ENCODE measurements around the gene ZNF708. TPM values are rescaled to one million over a fixed set of nuclear protein-coding genes. Genes with fewer than 3 reads are reported as not detected.
A peak's percentile ranks its signal among the peaks of the same experiment; 100 is the strongest.
"Not testable (repeated sequence)": the region's sequence is repeated elsewhere in the genome, so short reads cannot be mapped to it uniquely, and the experiment has no call there.

The ZNF708 gene
- total RNA-seq, 1 experiment from 2014 or later, result 7.0 TPM

DNA sequence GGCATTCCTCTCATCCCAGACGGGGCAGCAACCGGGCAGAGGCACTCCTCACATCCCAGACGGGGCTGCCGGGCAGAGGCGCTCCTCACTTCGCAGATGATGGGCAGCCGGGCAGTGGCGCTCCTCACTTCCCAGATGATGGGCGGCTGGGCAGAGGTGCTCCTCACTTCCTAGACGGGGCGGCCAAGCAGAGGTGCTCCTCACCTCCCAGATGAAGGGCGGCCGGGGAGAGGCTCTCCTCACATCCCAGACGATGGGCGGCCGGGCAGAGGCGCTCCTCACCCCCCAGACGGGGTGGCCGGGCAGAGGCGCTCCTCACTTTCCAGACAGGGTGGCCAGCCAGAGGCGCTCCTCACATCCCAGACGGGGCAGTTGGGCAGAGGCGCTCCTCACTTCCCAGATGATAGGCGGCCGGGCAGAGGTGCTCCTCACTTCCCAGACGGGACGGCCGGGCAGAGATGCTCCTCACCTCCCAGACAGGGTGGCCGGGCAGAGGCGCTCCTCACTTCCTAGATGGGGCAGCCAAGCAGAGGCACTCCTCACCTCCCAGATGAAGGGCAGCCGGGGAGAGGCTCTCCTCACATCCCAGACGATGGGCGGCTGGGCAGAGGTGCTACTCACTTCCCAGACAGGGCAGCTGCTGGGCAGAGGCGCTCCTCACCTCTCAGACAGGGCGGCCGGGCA is 68.9 kb downstream of the ZNF708 start:
- DNase-seq (ENCODE audit: low read depth), result no peak

DNA sequence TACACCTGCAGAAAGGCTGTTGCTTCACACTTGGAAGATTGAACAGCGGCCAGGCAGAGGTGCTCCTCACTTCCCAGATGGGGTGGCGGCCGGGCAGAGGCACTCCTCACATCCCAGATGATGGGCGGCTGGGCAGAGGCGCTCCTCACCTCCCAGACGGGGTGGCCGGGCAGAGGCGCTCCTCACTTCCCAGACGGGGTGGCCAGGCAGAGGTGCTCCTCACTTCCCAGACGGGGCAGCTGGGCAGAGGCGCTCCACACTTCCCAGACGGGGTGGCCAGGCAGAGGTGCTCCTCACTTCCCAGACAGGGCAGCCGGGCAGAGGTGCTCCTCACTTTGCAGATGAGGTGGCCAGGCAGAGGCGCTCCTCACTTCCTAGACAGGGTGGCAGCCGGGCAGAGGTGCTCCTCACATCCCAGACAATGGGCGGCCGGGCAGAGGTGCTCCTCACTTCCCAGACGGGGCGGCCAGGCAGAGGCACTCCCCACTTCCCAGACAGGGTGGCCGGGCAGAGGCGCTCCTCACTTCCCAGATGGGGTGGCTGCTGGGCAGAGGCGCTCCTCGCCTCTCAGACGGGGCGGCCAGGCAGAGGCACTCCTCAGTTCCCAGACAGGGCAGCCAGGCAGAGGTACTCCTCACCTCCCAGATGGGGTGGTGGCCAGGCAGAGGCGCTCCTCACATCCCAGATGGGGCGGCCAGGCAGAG is 69.6 kb downstream of the ZNF708 start:
- not testable (repeated sequence) for DNase-seq (ENCODE audit: low read depth)

DNA sequence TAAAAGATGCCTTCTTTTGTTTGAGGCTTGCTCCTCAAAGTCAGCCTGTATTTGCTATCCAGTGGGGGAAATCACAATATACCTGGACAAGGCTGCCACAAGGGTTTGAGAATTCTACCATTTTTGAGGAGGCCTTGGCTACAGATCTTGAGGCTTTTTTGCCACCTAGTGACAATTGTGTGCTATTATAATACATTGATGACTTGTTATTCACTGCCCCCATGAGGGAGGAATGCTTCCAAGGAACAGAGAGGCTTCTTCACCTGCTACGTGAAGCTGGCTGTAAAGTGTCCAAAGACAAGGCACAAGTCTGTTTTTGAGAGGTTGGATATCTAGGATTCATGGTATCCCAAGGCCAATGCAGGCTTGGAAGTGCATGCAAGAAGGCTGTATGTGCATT is 72.5 kb downstream of the ZNF708 start:
- DNase-seq (ENCODE audit: low read depth), result peak; percentile 38

Other genes starting within 250 kb of the ZNF708 start
- gene ZNF714, start 247.2 kb downstream of the ZNF708 start, total RNA-seq (2014; rRNA removed), result 18.1 and 18.9 TPM in 2 replicates
- 9.1 and 9.4 TPM in 2 replicates for gene ZNF431, start 187.4 kb downstream of the ZNF708 start, total RNA-seq (2014; rRNA removed)
- gene ZNF738, start 29.6 kb upstream of the ZNF708 start, total RNA-seq (2014; rRNA removed), result 11.7 and 18.1 TPM in 2 replicates
- gene ZNF493, start 67.7 kb upstream of the ZNF708 start, total RNA-seq (2014; rRNA removed), result 6.3 and 15.5 TPM in 2 replicates
- gene ZNF429, start 176.2 kb upstream of the ZNF708 start, total RNA-seq (2014; rRNA removed), result 8.0 and 11.0 TPM in 2 replicates

All from LHCN-M2 (cell line).